ENCODE data around the gene SCRN1. TPM values are rescaled to one million over a fixed set of nuclear protein-coding genes. Genes with fewer than 3 reads are reported as not detected.

SCRN1 gene
- total RNA-seq, 1 donor from 2014 or later = 85.0 TPM

- H3K27ac Mint-ChIP-seq = peak within 1 kb of the TSS; percentile 89
- no peaks in the 10 kb centered on the region for H3K27me3 Mint-ChIP-seq (ENCODE audit: low read depth)
- no peak within 1 kb of the TSS for H3K4me3 Mint-ChIP-seq
- H3K9me3 Mint-ChIP-seq = no peaks in the 10 kb centered on the region
- DNase-seq (ENCODE audit: low spot score in 2 of 2, unreplicated experiment in 2 of 2) = peak; percentile 91 to 93
- H3K36me3 Mint-ChIP-seq = no peaks in the 10 kb centered on the region
- TF ChIP-seq, protein P1, sequence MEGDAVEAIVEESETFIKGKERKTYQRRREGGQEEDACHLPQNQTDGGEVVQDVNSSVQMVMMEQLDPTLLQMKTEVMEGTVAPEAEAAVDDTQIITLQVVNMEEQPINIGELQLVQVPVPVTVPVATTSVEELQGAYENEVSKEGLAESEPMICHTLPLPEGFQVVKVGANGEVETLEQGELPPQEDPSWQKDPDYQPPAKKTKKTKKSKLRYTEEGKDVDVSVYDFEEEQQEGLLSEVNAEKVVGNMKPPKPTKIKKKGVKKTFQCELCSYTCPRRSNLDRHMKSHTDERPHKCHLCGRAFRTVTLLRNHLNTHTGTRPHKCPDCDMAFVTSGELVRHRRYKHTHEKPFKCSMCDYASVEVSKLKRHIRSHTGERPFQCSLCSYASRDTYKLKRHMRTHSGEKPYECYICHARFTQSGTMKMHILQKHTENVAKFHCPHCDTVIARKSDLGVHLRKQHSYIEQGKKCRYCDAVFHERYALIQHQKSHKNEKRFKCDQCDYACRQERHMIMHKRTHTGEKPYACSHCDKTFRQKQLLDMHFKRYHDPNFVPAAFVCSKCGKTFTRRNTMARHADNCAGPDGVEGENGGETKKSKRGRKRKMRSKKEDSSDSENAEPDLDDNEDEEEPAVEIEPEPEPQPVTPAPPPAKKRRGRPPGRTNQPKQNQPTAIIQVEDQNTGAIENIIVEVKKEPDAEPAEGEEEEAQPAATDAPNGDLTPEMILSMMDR (IDR thresholded peaks at IDR 0.05; ENCODE audit: unreplicated experiment) = no peak
- H3K4me1 Mint-ChIP-seq = peaks cover 34% of the 10 kb centered on the region
Measured at GRCh38 chr7:30026229-30027064, 36.8 kb upstream of the SCRN1 start, which contains the start of gene FKBP14. FKBP14 (minus strand) TSS chr7:30026702; CDS start chr7:30026508, 194 bp downstream.

DNA sequence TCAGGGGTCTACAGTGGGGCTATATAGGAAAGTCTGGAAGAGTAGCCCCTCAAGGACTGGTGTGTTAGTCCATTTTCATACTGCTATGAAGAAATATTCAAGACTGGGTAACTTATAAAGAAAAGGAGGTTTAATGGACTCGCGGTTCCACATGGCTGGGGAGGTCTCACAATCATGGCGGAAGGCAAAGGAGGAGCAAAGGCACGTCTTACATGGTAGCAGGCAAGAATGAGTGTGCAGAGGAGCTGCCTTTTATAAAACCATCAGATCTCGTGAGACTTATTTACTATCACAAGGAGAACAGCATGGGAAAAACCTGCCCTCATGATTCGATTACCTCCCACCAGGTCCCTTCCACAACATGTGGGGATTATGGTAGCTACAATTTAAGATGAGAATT is 33.9 kb upstream of the SCRN1 start:
- peaks cover 42% of the 10 kb centered on the region for H3K4me1 Mint-ChIP-seq
- no peaks in the 10 kb centered on the region for H3K9me3 Mint-ChIP-seq
- no peak overlapping the region for H3K27ac Mint-ChIP-seq
- TF ChIP-seq, protein P1 (IDR thresholded peaks at IDR 0.05; ENCODE audit: unreplicated experiment) = no peak
- no peak overlapping the region for H3K4me3 Mint-ChIP-seq
- no peak for DNase-seq (ENCODE audit: low spot score in 2 of 2, unreplicated experiment in 2 of 2)
- no peaks in the 10 kb centered on the region for H3K36me3 Mint-ChIP-seq
- no peaks in the 10 kb centered on the region for H3K27me3 Mint-ChIP-seq (ENCODE audit: low read depth)

GRCh38 chr7:30022991-30023390 is 33.4 kb upstream of the SCRN1 start:
- H3K27ac Mint-ChIP-seq = no peak overlapping the region
- no peaks in the 10 kb centered on the region for H3K9me3 Mint-ChIP-seq
- peaks cover 42% of the 10 kb centered on the region for H3K4me1 Mint-ChIP-seq
- no peak overlapping the region for H3K4me3 Mint-ChIP-seq
- DNase-seq (ENCODE audit: low spot score in 2 of 2, unreplicated experiment in 2 of 2) = no peak
- TF ChIP-seq, protein P1 (IDR thresholded peaks at IDR 0.05; ENCODE audit: unreplicated experiment) = no peak
- no peaks in the 10 kb centered on the region for H3K27me3 Mint-ChIP-seq (ENCODE audit: low read depth)
- H3K36me3 Mint-ChIP-seq = peaks cover 4% of the 10 kb centered on the region

- no peak overlapping the region for H3K4me3 Mint-ChIP-seq
- TF ChIP-seq, protein P1 (IDR thresholded peaks at IDR 0.05; ENCODE audit: unreplicated experiment) = no peak
- H3K4me1 Mint-ChIP-seq = peaks cover 30% of the 10 kb centered on the region
- peaks cover 12% of the 10 kb centered on the region for H3K36me3 Mint-ChIP-seq
- H3K27me3 Mint-ChIP-seq (ENCODE audit: low read depth) = no peaks in the 10 kb centered on the region
- DNase-seq (ENCODE audit: low spot score in 2 of 2, unreplicated experiment in 2 of 2) = no peak
- no peak overlapping the region for H3K27ac Mint-ChIP-seq
- H3K9me3 Mint-ChIP-seq = no peaks in the 10 kb centered on the region
Measured at GRCh38 chr7:30020535-30020934, 30.9 kb upstream of the SCRN1 start.

DNA sequence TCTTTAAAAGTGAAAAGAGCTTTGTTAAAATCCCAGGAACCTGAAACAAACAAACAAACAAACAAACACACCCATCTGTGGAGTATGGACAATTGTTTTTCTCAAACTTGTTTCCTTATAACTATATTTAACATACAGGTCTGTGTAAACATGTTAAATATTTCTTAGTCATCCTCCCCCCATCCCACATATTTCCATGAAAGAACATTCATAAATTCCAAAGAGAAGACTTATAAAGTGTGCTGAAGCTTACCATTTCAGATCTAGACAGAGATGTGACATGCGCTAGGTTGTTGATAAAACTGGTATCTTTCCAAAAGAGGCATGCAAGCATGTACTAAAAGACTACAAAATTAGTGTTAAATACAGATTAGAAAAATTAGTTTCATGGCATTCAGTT is 30.4 kb upstream of the SCRN1 start:
- no peak for DNase-seq (ENCODE audit: low spot score in 2 of 2, unreplicated experiment in 2 of 2)
- no peak overlapping the region for H3K27ac Mint-ChIP-seq
- H3K4me1 Mint-ChIP-seq = peaks cover 24% of the 10 kb centered on the region
- H3K36me3 Mint-ChIP-seq = peaks cover 12% of the 10 kb centered on the region
- no peak overlapping the region for H3K4me3 Mint-ChIP-seq
- H3K9me3 Mint-ChIP-seq = no peaks in the 10 kb centered on the region
- TF ChIP-seq, protein P1 (IDR thresholded peaks at IDR 0.05; ENCODE audit: unreplicated experiment) = no peak
- H3K27me3 Mint-ChIP-seq (ENCODE audit: low read depth) = no peaks in the 10 kb centered on the region

Measured in mesothelial cell of epicardium (in vitro differentiated cells).